GM12873 (cell line): ENCODE data around the gene LRBA.

Source experiments
- CTCF ChIP-seq: IDR thresholded peaks from 2 replicates; pipeline ENCODE4 v1.5.1; 2012; ENCODE audit warnings: low read depth, mild to moderate bottlenecking, moderate library complexity, low read length, control low read depth; ENCODE audit not compliant: insufficient read depth; ENCODE audit errors: missing control alignments

The LRBA gene

DNA sequence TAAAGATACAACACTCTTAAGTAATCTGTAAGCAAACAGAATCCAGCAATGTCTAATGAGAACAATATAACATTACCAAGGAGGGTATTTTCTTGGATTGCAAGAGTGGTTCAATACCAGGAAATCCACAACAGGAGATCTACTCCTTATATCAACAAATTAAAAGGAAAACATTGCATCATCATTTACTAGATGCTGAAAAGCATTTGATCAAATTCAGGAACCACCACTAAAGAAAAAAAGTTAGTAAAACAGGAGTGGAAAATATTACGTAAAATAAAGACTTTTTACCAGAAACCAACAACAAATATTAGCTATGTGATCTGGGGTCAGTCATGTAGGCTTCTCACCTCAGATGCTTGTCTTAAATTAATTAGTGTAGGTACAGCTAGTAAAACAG lies 499.9 kb downstream of the LRBA start:
- TF ChIP-seq CTCF: no peak

- no peak for TF ChIP-seq CTCF
Observed at GRCh38 chr4:150514709-150515108, 500.4 kb downstream of the LRBA start.

DNA sequence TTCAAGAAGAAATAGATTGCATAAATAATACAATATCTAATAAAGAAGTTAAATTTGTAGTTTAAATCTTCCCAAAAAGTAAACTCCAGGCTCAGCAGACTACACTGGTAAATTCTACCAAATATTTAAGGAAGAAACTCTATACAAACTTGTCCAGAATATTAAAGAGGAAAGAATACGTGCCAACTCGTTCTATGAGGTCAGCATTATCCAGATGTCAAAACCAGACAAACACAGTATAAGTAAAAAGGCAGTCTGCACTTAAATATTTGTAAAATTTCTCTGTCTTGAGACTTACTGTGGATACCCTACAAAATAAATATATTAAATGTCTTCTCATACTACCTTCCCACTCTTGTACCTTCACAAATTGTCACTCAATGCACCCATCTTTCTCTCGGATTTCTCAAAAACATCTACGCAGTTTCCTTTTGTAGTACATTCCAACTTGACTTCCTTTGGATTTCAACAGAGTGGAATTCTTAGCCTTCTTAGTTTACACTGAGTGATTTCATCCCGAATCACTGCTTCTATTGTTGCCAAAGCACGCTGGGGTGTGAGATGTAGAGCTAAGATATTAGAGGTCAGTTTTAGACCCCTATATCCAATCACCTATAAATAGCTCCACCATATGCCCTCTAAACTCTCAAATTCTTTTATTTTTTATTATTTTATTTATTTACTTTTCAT lies 504.8 kb downstream of the LRBA start:
- no peak for TF ChIP-seq CTCF

GRCh38 chr4:150501983-150502382 lies 513.1 kb downstream of the LRBA start:
- no peak for TF ChIP-seq CTCF

DNA sequence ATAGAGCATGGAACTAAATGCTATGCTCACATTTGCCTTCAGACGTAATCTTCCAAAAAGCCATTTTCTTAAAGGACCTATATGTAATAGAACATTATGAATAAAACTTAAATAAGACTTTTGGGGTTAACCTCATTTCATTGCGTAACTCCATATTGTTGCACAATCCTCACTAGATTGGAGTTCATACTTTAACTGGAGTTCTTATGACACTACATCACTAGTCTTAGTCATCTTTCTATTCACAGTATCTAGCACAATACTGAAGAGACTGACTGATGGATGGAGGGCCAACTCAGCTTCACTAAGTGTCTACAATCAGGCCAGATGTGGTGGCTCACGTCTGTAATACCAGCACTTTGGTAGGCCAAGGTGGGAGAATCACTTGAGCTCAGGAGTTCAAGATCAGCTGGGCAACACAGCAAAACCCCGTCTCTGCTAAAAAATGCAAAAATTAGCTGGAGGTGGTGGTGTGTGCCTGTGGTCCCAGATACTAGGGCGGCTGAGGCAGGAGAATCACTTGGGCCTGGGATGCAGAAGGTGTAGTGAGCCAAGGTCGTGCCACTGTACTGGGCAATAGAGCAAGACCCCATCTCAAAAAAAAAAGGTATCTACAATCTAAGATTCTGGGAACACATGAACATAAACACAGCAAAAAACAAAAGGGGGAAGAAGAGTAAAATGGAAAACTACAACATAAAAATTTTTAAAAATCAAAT lies 513.9 kb downstream of the LRBA start:
- TF ChIP-seq CTCF: no peak

DNA sequence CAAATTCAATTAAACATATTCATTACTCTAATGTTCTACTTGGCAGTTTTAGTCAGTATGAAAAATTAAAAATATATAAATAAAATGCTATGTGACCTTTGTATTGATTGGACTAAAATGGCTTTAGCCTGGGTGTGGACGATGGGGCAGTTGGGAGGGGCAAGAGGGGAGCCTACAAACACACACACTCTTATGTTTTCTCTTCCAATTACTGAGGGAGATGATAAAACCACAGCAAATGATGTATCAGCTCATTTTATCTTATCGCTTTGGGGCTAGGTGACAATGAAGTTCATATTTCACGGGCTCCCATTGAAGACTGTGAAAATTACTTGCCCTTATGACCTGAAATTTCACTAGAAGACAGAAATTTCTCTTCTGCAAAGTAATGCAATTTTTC lies 517.5 kb downstream of the LRBA start:
- TF ChIP-seq CTCF: no peak

GRCh38 chr4:150495550-150495949 lies 519.5 kb downstream of the LRBA start:
- TF ChIP-seq CTCF: no peak
